BJ (cell line): Measurements from ENCODE around the gene KCNJ15. TPM values are rescaled to one million over a fixed set of nuclear protein-coding genes. Genes with fewer than 3 reads are reported as not detected.

Source experiments
- CTCF ChIA-PET: fragments of 350-600 bp; formaldehyde crosslinking; extraction: SDS; loops from one replicate; lab custom pipeline; 2021; ENCODE audit warnings: antibody characterized with exemption, inconsistent platforms; lab: Yijun Ruan, JAX
- POLR2A ChIA-PET: fragments of 300-600 bp; sonication (Branson Sonifier 250); formaldehyde crosslinking; extraction: SDS; loops from one replicate; lab custom pipeline; 2021; ENCODE audit warnings: antibody characterized with exemption; lab: Charles Lee
- DNase-seq: peaks from one replicate; pipeline ENCODE4 v3.0.0-alpha.2; 2011; ENCODE audit warnings: low read depth
- H3K27me3 ChIP-seq: 2 replicates; pipeline ENCODE4 v1.6.0; 2011; ENCODE audit warnings: low read length; ENCODE audit not compliant: control insufficient read depth, insufficient read depth
- H3K36me3 ChIP-seq: 2 replicates; pipeline ENCODE4 v1.5.1; 2011; ENCODE audit warnings: low read length; ENCODE audit not compliant: control insufficient read depth, insufficient read depth
- H3K4me3 ChIP-seq: 2 replicates; pipeline ENCODE4 v1.5.1; 2011; ENCODE audit warnings: low read depth, mild to moderate bottlenecking, control low read depth, low read length
- CTCF ChIP-seq: IDR thresholded peaks from 2 replicates; pipeline ENCODE4 v1.5.1; 2011; ENCODE audit warnings: low read depth, mild to moderate bottlenecking, control low read depth, inconsistent platforms, low read length, moderate library complexity; ENCODE audit not compliant: insufficient read depth
- polyA plus RNA-seq: library from polyadenylated mRNA; depleted of rRNA; stranded (reverse); fragments of >200 nt; gene quantifications from 2 replicates; pipeline ENCODE4 v1.2.3, GENCODE V29; 2011

The KCNJ15 gene
- polyA plus RNA-seq, 1 experiment = 0.02 TPM

GRCh38 chr21:38267991-38268863, 11.4 kb downstream of the KCNJ15 start:
- no peaks in the 10 kb centered on the region for H3K27me3 ChIP-seq
- no peak for DNase-seq
- POLR2A ChIA-PET = interaction anchor here (1.4 kb wide), 1 partner anchor 9 kb away, joined by 4 read pairs; no protein-coding TSS in a partner anchor
- H3K4me3 ChIP-seq = no peak overlapping the region
- TF ChIP-seq CTCF = no peak
- CTCF ChIA-PET = no interaction called here
- no peaks in the 10 kb centered on the region; the same call in 1 of the 2 replicates for H3K36me3 ChIP-seq

- no peak for TF ChIP-seq CTCF
- H3K27me3 ChIP-seq = no peaks in the 10 kb centered on the region; the same call in 1 of the 2 replicates
- ChIA-PET CTCF (no interaction called here), POLR2A (no interaction called here)
- no peaks in the 10 kb centered on the region; the same call in 1 of the 2 replicates for H3K36me3 ChIP-seq
- no peak for DNase-seq
- no peak overlapping the region for H3K4me3 ChIP-seq
Measured at GRCh38 chr21:38268864-38269575, 12.2 kb downstream of the KCNJ15 start.

- no peak for TF ChIP-seq CTCF
- ChIA-PET CTCF (no interaction called here), POLR2A (no interaction called here)
- DNase-seq = no peak
- no peak overlapping the region for H3K4me3 ChIP-seq
- no peaks in the 10 kb centered on the region; the same call in 1 of the 2 replicates for H3K27me3 ChIP-seq
- H3K36me3 ChIP-seq = no peaks in the 10 kb centered on the region; the same call in 1 of the 2 replicates
Measured at GRCh38 chr21:38269576-38269936, 12.8 kb downstream of the KCNJ15 start.

- Histone ChIP-seq H3K36me3 (no peaks in the 10 kb centered on the region; the same call in 1 of the 2 replicates), H3K27me3 (no peaks in the 10 kb centered on the region; the same call in 1 of the 2 replicates), H3K4me3 (no peak overlapping the region)
- DNase-seq = no peak
- no peak for TF ChIP-seq CTCF
- POLR2A ChIA-PET = no interaction called here
- CTCF ChIA-PET = interaction anchor here (1.1 to 1.7 kb wide), 2 partner anchors 13 to 80 kb away, joined by 3 to 6 read pairs; no protein-coding TSS in a partner anchor
Measured at GRCh38 chr21:38272215-38272614, 15.4 kb downstream of the KCNJ15 start.
